Smooth muscle cell (in vitro differentiated cells): ENCODE results near the gene C9orf85. TPM values are rescaled to one million over a fixed set of nuclear protein-coding genes. Genes with fewer than 3 reads are reported as not detected.
A peak's percentile ranks its signal among the peaks of the same experiment; 100 is the strongest.

Experiments
- DNase-seq: peaks from one replicate; lab custom pipeline; 2025; ENCODE audit not compliant: unreplicated experiment; lab: John Stamatoyannopoulos, UW
- H2AFZ ChIP-seq: fragments of 200-600 bp; sonication (generic); 2 replicates; pipeline ENCODE4 v1.6.0; 2016; ENCODE audit warnings: antibody characterized with exemption, low read depth, mild to moderate bottlenecking
- H3F3A ChIP-seq: fragments of 200-600 bp; sonication (generic); 2 replicates; pipeline ENCODE4 v1.6.0; 2017; ENCODE audit warnings: antibody characterized with exemption, low read depth
- H3K27ac ChIP-seq: fragments of 200-600 bp; sonication (generic); 2 replicates; pipeline ENCODE4 v1.5.1; 2016; ENCODE audit warnings: low read depth, mild to moderate bottlenecking
- H3K27me3 ChIP-seq: fragments of 200-600 bp; sonication (generic); 2 replicates; pipeline ENCODE4 v1.6.1; 2016; ENCODE audit warnings: low read depth, mild to moderate bottlenecking
- H3K36me3 ChIP-seq: fragments of 200-600 bp; sonication (generic); 2 replicates; pipeline ENCODE4 v1.5.1; 2016; ENCODE audit warnings: low read depth
- H3K4me1 ChIP-seq: fragments of 200-600 bp; sonication (generic); 2 replicates; pipeline ENCODE4 v1.5.1; 2016; ENCODE audit warnings: low read depth
- H3K4me2 ChIP-seq: fragments of 200-600 bp; sonication (generic); 2 replicates; pipeline ENCODE4 v1.6.0; 2016; ENCODE audit warnings: mild to moderate bottlenecking
- H3K4me3 ChIP-seq: fragments of 200-600 bp; sonication (generic); 2 replicates; pipeline ENCODE4 v1.5.1; 2016; ENCODE audit warnings: mild to moderate bottlenecking
- H3K79me2 ChIP-seq: fragments of 200-600 bp; sonication (generic); 2 replicates; pipeline ENCODE4 v1.6.0; 2016; ENCODE audit warnings: low read depth, mild to moderate bottlenecking
- H3K9ac ChIP-seq: fragments of 200-600 bp; sonication (generic); 2 replicates; pipeline ENCODE4 v1.6.0; 2016; ENCODE audit warnings: low read depth
- H3K9me3 ChIP-seq: fragments of 200-600 bp; sonication (generic); replicated peaks from 2 replicates; pipeline ENCODE4 v1.5.1; 2016; ENCODE audit warnings: low read depth
- H4K20me1 ChIP-seq: fragments of 200-600 bp; sonication (generic); 2 replicates; pipeline ENCODE4 v1.6.0; 2016; ENCODE audit warnings: low read depth
- WGBS: methylation state at CpG from one replicate; pipeline ENCODE4 v1.1.7; 2016; ENCODE audit warnings: low lambda C conversion rate; 5-methylcytosine and 5-hydroxymethylcytosine counted together
- polyA plus RNA-seq: library from polyadenylated mRNA; unstranded; fragments of >200 nt; fragmentation: Nextera tagmentation; extraction: Ambion mirVana; gene quantifications from 2 replicates; pipeline ENCODE4 v1.2.1, GENCODE V29; 2016
- total RNA-seq: library from RNA; depleted of rRNA; stranded (reverse); fragments of >200 nt; gene quantifications from 2 replicates; pipeline ENCODE4 v1.2.3, GENCODE V29; 2014
- TF ChIP-seq, protein P1 (sequence below): fragments of 200-600 bp; sonication (generic); IDR thresholded peaks from 2 replicates; pipeline ENCODE4 v1.5.1; 2017; ENCODE audit warnings: borderline replicate concordance, mild to moderate bottlenecking, antibody characterized with exemption; ENCODE audit not compliant: insufficient read depth, poor library complexity, severe bottlenecking

C9orf85 gene
- total RNA-seq (9.1 and 10.2 TPM in 2 replicates), polyA plus RNA-seq (11.8 and 14.1 TPM in 2 replicates)

DNA sequence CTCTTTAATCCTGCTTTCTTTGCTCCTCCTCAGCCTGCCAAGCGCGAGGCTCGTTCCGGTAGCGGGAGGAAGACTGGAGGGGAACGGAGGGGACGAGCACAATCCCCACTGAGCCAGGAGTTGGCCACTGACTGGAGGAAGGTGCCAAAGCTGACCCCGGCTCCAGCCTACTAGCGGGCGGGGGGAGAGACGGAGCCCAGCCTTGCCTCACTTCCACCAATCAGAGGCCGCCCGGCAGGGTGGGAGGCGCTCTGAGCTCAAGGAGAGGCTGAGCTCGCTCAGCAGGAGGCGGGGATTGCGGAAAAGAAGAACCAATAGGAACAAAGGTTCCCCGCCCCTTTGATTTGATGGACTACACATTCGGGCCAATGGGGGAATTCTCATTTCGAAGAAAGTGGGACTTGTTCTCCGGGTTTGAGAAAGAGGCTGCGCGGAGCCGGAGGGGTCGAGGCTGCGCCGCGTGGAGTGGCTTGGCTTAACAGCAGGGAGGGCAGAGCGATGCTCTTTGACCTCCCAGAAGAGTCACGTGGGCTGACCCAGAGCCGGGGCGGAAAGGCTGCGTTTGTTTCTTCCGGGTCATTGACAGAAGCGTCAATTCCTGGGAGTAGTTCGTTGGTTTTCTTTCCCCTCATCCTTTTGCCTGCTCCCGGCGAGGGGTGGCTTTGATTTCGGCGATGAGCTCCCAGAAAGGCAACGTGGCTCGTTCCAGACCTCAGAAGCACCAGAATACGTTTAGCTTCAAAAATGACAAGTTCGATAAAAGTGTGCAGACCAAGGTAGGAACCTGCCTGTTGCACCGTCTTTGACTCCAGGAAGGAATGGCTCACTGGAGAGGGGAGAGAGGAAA is at the start of gene C9orf85, which contains the start of gene ABHD17B:
C9orf85 (plus strand) TSS at position 579 of the 847 bp plus-strand sequence; CDS start at position 675, 96 bp downstream.
ABHD17B (minus strand) TSS at position 133 of the 847 bp plus-strand sequence. CDS start 36,113 bp downstream, outside the sequence.
- TF ChIP-seq, protein P1, sequence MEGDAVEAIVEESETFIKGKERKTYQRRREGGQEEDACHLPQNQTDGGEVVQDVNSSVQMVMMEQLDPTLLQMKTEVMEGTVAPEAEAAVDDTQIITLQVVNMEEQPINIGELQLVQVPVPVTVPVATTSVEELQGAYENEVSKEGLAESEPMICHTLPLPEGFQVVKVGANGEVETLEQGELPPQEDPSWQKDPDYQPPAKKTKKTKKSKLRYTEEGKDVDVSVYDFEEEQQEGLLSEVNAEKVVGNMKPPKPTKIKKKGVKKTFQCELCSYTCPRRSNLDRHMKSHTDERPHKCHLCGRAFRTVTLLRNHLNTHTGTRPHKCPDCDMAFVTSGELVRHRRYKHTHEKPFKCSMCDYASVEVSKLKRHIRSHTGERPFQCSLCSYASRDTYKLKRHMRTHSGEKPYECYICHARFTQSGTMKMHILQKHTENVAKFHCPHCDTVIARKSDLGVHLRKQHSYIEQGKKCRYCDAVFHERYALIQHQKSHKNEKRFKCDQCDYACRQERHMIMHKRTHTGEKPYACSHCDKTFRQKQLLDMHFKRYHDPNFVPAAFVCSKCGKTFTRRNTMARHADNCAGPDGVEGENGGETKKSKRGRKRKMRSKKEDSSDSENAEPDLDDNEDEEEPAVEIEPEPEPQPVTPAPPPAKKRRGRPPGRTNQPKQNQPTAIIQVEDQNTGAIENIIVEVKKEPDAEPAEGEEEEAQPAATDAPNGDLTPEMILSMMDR: no peak
- peak; percentile 94 for DNase-seq
- H3K4me3 ChIP-seq: peak within 1 kb of the TSS; percentile 83
- H3K27ac ChIP-seq: peak within 1 kb of the TSS; percentile 70
- under 1% methylated on average over 45 of the region's 45 CpGs for WGBS
- H3K9ac ChIP-seq: peak within 1 kb of the TSS; percentile 74
- peak within 1 kb of the TSS; percentile 96 for H3K4me2 ChIP-seq
- H3K36me3 ChIP-seq: no peaks in the 10 kb centered on the region
- peak within 1 kb of the TSS; percentile 86 for H2AFZ ChIP-seq
- H3K4me1 ChIP-seq: peaks cover 10% of the 10 kb centered on the region
- H3K9me3 ChIP-seq: no peaks in the 10 kb centered on the region
- H3K79me2 ChIP-seq: peaks cover 82% of the 10 kb centered on the region
- H3K27me3 ChIP-seq: no peaks in the 10 kb centered on the region
- H3F3A ChIP-seq: peaks cover 5% of the 10 kb centered on the region
- H4K20me1 ChIP-seq: peaks cover 69% of the 10 kb centered on the region

- Histone ChIP-seq H2AFZ (no peak overlapping the region), H4K20me1 (no peaks in the 10 kb centered on the region), H3K4me1 (no peaks in the 10 kb centered on the region), H3K4me2 (no peak overlapping the region), H3F3A (peaks cover 5% of the 10 kb centered on the region), H3K27me3 (no peaks in the 10 kb centered on the region), H3K4me3 (no peak overlapping the region), H3K36me3 (peaks cover 10% of the 10 kb centered on the region), H3K9me3 (peaks cover 13% of the 10 kb centered on the region), H3K79me2 (peaks cover 3% of the 10 kb centered on the region), H3K9ac (no peak overlapping the region), H3K27ac (no peak overlapping the region)
- 86% methylated on average over 1 of the region's 1 CpG for WGBS
- TF ChIP-seq, protein P1: no peak
- DNase-seq: no peak
Observed at GRCh38 chr9:71863631-71864030, 47.8 kb upstream of the C9orf85 start.

DNA sequence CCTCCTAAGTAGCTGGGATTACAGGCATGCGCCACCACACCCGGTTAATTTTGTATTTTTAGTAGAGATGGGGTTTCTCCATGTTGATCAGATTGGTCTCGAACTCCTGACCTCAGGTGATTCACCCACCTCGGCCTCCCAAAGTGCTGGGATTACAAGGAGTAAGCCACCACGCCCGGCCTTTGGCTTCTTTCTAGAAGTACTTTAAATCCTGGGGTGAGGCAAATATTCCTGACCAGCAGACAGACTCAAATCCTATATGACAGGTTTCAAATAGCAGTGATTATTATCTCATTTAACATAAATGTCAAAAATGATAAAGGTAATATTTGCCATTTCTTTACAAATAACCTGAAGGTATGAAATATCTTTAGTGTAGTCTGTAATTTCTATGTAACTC is 36.1 kb upstream of the C9orf85 start:
- Histone ChIP-seq H4K20me1 (peaks cover 42% of the 10 kb centered on the region), H3K4me2 (no peak overlapping the region), H2AFZ (no peak overlapping the region), H3K79me2 (peaks cover 95% of the 10 kb centered on the region), H3K4me3 (no peak overlapping the region), H3K9me3 (peaks cover 9% of the 10 kb centered on the region), H3K4me1 (no peaks in the 10 kb centered on the region), H3F3A (no peaks in the 10 kb centered on the region), H3K27ac (no peak overlapping the region), H3K27me3 (no peaks in the 10 kb centered on the region), H3K9ac (no peak overlapping the region), H3K36me3 (peaks cover 12% of the 10 kb centered on the region)
- DNase-seq: no peak
- TF ChIP-seq, protein P1: no peak
- 91% methylated on average over 6 of the region's 6 CpGs for whole genome bisulfite sequencing
